K562 (cell line): ENCODE results near the gene CELA3A. TPM values are rescaled to one million over a fixed set of nuclear protein-coding genes. Genes with fewer than 3 reads are reported as not detected.

Experiments
- CBX5 ChIP-seq: IDR thresholded peaks from 2 replicates; pipeline ENCODE4 v1.6.1; 2014; ENCODE audit warnings: low read depth, borderline replicate concordance
- CHD1 ChIP-seq: fragments of 200-600 bp; sonication (generic); IDR thresholded peaks from one replicate; pipeline ENCODE4 v1.6.1; 2012; ENCODE audit warnings: mild to moderate bottlenecking, moderate library complexity, low read length, inconsistent platforms
- CREB5 ChIP-seq: fragments of 250-450 bp; sonication (Bioruptor Pico); IDR thresholded peaks from 2 replicates; pipeline ENCODE4 v1.5.0; 2020; ENCODE audit warnings: mild to moderate bottlenecking
- ETV6 ChIP-seq, 3 experiments: fragments of 150-350 bp in 1 of 3; sonication (generic) in 1 of 3; formaldehyde crosslinking in 1 of 3; IDR thresholded peaks; 2 replicates each; pipeline versions ENCODE4 v1.6.1 to v1.8.0; 2014 to 2022; ENCODE audit warnings: borderline replicate concordance in 2 of 3, low read depth in 2 of 3, antibody characterized with exemption in 1 of 3, low read length in 1 of 3, mild to moderate bottlenecking in 1 of 3, missing genetic modification reagents in 1 of 3
- GABPB2 ChIP-seq: fragments of 250-450 bp; sonication (Bioruptor Pico); conservative IDR thresholded peaks from 2 replicates; pipeline ENCODE4 v1.5.1; 2021; ENCODE audit warnings: mild to moderate bottlenecking
- JUND ChIP-seq, 2 experiments: IDR thresholded peaks; 2 replicates in 1 of 2; 3 replicates in 1 of 2; pipeline ENCODE4 v1.6.1; 2011; ENCODE audit warnings: borderline replicate concordance in 2 of 2, low read depth in 2 of 2, low read length in 2 of 2, improper control_type of control experiment in 1 of 2, missing biosample characterization in 1 of 2, missing genetic modification characterization in 1 of 2, missing genetic modification reagents in 1 of 2
- KAT7 ChIP-seq: sonication (generic); formaldehyde crosslinking; IDR thresholded peaks from 2 replicates; pipeline ENCODE4 v1.8.0; 2022; ENCODE audit warnings: missing genetic modification reagents, mild to moderate bottlenecking, borderline replicate concordance
- PHB2 ChIP-seq: fragments of 450-650 bp; IDR thresholded peaks from 2 replicates; pipeline ENCODE4 v1.6.1; 2017; ENCODE audit warnings: low read depth
- PKNOX1 ChIP-seq: fragments of 450-650 bp; IDR thresholded peaks from 2 replicates; pipeline ENCODE4 v1.6.1; 2016
- SRSF7 ChIP-seq: fragments of 200-400 bp; formaldehyde crosslinking; optimal IDR thresholded peaks from 2 replicates; pipeline ENCODE3; 2017; ENCODE audit warnings: mild to moderate bottlenecking, low read depth, low read length
- TFE3 ChIP-seq: fragments of 450-650 bp; formaldehyde crosslinking; IDR thresholded peaks from 2 replicates; pipeline ENCODE4 v1.4.0; 2020; ENCODE audit warnings: mild to moderate bottlenecking, mixed read lengths
- THRAP3 ChIP-seq: fragments of 450-650 bp; IDR thresholded peaks from 2 replicates; pipeline ENCODE4 v1.6.1; 2016; ENCODE audit warnings: mild to moderate bottlenecking, inconsistent platforms, borderline replicate concordance
- ZNF23 ChIP-seq: fragments of 250-450 bp; sonication (Bioruptor Pico); IDR thresholded peaks from 2 replicates; pipeline ENCODE4 v1.4.0; 2020; ENCODE audit warnings: mild to moderate bottlenecking
- ZNF239 ChIP-seq: fragments of 250-450 bp; sonication (Bioruptor Pico); IDR thresholded peaks from 2 replicates; pipeline ENCODE4 v1.4.0; 2020; ENCODE audit warnings: mild to moderate bottlenecking
- ZNF436 ChIP-seq: fragments of 250-450, 450-650 bp; sonication (Bioruptor Pico); formaldehyde crosslinking; IDR thresholded peaks from 2 replicates; pipeline ENCODE4 v1.7.0; 2020; ENCODE audit warnings: mild to moderate bottlenecking
- polyA plus RNA-seq, 8 experiments: library from polyadenylated mRNA; depleted of rRNA in 4 of 8; stranded (reverse) in 5 of 8; unstranded in 3 of 8; fragments of >200 nt; fragmentation: Nextera tagmentation in 2 of 8; fragmentation: Illumina TruSeq in 1 of 8; extraction: Ambion mirVana in 2 of 8; extraction: Trizol in 1 of 8; gene quantifications; 2 replicates each; pipeline versions ENCODE4 v1.2.1 to v1.2.3, GENCODE V29; 2011 to 2014; ENCODE audit warnings: inconsistent platforms in 1 of 8, missing spikeins in 1 of 8
- total RNA-seq, 7 experiments: library from RNA; depleted of rRNA in 6 of 7; stranded (reverse); fragments of >200 nt in 6 of 7; fragmentation: Illumina TruSeq in 2 of 7; extraction: Trizol in 2 of 7; gene quantifications; 2 replicates each; pipeline versions ENCODE4 v1.2.1 to v1.2.3, GENCODE V29; 2011 to 2021; ENCODE audit warnings: low replicate concordance in 1 of 7
- TF ChIP-seq, protein P1 (sequence below): sonication (generic); formaldehyde crosslinking; IDR thresholded peaks from 2 replicates; pipeline ENCODE4 v1.8.0; 2022; ENCODE audit warnings: missing genetic modification reagents, mild to moderate bottlenecking, borderline replicate concordance
- TF ChIP-seq, protein P2 (sequence below): fragments of 250-450 bp; sonication (Bioruptor Pico); IDR thresholded peaks from 2 replicates; pipeline ENCODE4 v1.8.0; 2021; ENCODE audit warnings: moderate library complexity, mild to moderate bottlenecking, inconsistent platforms

Gene CELA3A
- total and polyA plus RNA-seq, 9 of the 15 experiments (the other 6 are each of a cell fraction or from before 2014, with no cell fraction given), result 5.4 TPM; not detected in 8

- TF ChIP-seq PKNOX1 (no peak), SRSF7 (no peak), TFE3 (CRISPR knock-in tag) (no peak), ZNF239 (no peak), CHD1 (peak; percentile 16), JUND (IDR thresholded peaks at IDR 0.05; ENCODE audit: borderline replicate concordance, low read depth, low read length) (no peak), JUND (tag; IDR thresholded peaks at IDR 0.05; ENCODE audit: borderline replicate concordance, low read depth, low read length) (no peak), THRAP3 (no peak), CREB5 (CRISPR knock-in tag) (no peak), ZNF23 (CRISPR knock-in tag) (no peak), KAT7 (CRISPR knock-in tag) (no peak; the same call in 1 of the 2 replicates), GABPB2 (CRISPR knock-in tag) (no peak), CBX5 (no peak), ZNF436 (CRISPR knock-in tag) (no peak), PHB2 (no peak), ETV6 (IDR thresholded peaks at IDR 0.05; ENCODE audit: borderline replicate concordance in 1 of 2, low read depth in 2 of 2, low read length in 1 of 2) (no peak), ETV6 (CRISPR knock-in tag; IDR thresholded peaks at IDR 0.05; ENCODE audit: borderline replicate concordance) (0 out of 2 replicates have a peak, but pooled peaks have one; percentile 39)
- TF ChIP-seq, protein P1, sequence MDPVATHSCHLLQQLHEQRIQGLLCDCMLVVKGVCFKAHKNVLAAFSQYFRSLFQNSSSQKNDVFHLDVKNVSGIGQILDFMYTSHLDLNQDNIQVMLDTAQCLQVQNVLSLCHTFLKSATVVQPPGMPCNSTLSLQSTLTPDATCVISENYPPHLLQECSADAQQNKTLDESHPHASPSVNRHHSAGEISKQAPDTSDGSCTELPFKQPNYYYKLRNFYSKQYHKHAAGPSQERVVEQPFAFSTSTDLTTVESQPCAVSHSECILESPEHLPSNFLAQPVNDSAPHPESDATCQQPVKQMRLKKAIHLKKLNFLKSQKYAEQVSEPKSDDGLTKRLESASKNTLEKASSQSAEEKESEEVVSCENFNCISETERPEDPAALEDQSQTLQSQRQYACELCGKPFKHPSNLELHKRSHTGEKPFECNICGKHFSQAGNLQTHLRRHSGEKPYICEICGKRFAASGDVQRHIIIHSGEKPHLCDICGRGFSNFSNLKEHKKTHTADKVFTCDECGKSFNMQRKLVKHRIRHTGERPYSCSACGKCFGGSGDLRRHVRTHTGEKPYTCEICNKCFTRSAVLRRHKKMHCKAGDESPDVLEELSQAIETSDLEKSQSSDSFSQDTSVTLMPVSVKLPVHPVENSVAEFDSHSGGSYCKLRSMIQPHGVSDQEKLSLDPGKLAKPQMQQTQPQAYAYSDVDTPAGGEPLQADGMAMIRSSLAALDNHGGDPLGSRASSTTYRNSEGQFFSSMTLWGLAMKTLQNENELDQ (CRISPR knock-in tag), result 0 out of 2 replicates have a peak, but pooled peaks have one; percentile 11
- TF ChIP-seq, protein P2, sequence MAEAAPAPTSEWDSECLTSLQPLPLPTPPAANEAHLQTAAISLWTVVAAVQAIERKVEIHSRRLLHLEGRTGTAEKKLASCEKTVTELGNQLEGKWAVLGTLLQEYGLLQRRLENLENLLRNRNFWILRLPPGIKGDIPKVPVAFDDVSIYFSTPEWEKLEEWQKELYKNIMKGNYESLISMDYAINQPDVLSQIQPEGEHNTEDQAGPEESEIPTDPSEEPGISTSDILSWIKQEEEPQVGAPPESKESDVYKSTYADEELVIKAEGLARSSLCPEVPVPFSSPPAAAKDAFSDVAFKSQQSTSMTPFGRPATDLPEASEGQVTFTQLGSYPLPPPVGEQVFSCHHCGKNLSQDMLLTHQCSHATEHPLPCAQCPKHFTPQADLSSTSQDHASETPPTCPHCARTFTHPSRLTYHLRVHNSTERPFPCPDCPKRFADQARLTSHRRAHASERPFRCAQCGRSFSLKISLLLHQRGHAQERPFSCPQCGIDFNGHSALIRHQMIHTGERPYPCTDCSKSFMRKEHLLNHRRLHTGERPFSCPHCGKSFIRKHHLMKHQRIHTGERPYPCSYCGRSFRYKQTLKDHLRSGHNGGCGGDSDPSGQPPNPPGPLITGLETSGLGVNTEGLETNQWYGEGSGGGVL (CRISPR knock-in tag), result no peak
Observed at GRCh38 chr1:22053861-22054770, 52.7 kb downstream of the CELA3A start (continued).
